A673 (cell line): ENCODE results near the gene TAF4. TPM values are rescaled to one million over a fixed set of nuclear protein-coding genes. Genes with fewer than 3 reads are reported as not detected.

Source experiments
- BruUV-seq: library from RNA; stranded (reverse); fragments of 400-500 nt; replicated peaks from 2 replicates; lab custom pipeline; 2021; lab: Mats Ljungman, UMichigan
- CTCF ChIA-PET: fragments of 300-600 bp; sonication (Branson Sonifier 250); formaldehyde crosslinking; loops from one replicate; lab custom pipeline; 2022; ENCODE audit warnings: antibody characterized with exemption; lab: Charles Lee
- POLR2A ChIA-PET: fragments of 300-600 bp; sonication (Branson Sonifier 250); formaldehyde crosslinking; loops from one replicate; lab custom pipeline; 2022; ENCODE audit warnings: antibody characterized with exemption; ENCODE audit not compliant: low non-redundant PET; lab: Charles Lee
- DNase-seq: peaks from one replicate; pipeline ENCODE4 v3.0.0-alpha.2; 2015; ENCODE audit warnings: low spot score
- H3K27ac ChIP-seq: fragments of 200-600 bp; sonication (generic); 2 replicates; pipeline ENCODE4 v1.5.1; 2016; ENCODE audit warnings: mixed run types, low read depth, mild to moderate bottlenecking, mixed read lengths, antibody characterized with exemption, low read length; ENCODE audit not compliant: poor library complexity, severe bottlenecking
- H3K27me3 ChIP-seq: fragments of 200-600 bp; sonication (generic); replicated peaks from 2 replicates; pipeline ENCODE4 v1.6.1; 2017; ENCODE audit warnings: mixed run types, low read depth, mild to moderate bottlenecking, mixed read lengths, antibody characterized with exemption, low read length; ENCODE audit not compliant: insufficient read depth, poor library complexity
- H3K36me3 ChIP-seq: fragments of 200-600 bp; sonication (generic); 2 replicates; pipeline ENCODE4 v1.6.1; 2016; ENCODE audit warnings: mixed run types, mild to moderate bottlenecking, mixed read lengths, antibody characterized with exemption, low read length; ENCODE audit not compliant: insufficient read depth, poor library complexity, severe bottlenecking
- H3K4me1 ChIP-seq: fragments of 200-600 bp; sonication (generic); 2 replicates; pipeline ENCODE4 v1.6.1; 2017; ENCODE audit warnings: mixed run types, mild to moderate bottlenecking, mixed read lengths, antibody characterized with exemption, low read length; ENCODE audit not compliant: insufficient read depth, poor library complexity, severe bottlenecking
- H3K4me3 ChIP-seq: fragments of 200-600 bp; sonication (generic); 2 replicates; pipeline ENCODE4 v1.5.1; 2016; ENCODE audit warnings: low read depth, mixed run types, mild to moderate bottlenecking, mixed read lengths, low read length; ENCODE audit not compliant: poor library complexity, severe bottlenecking
- H3K9me3 ChIP-seq: fragments of 200-600 bp; sonication (generic); 2 replicates; pipeline ENCODE4 v1.6.1; 2016; ENCODE audit warnings: mixed run types, low read depth, mild to moderate bottlenecking, mixed read lengths, antibody characterized with exemption, low read length; ENCODE audit not compliant: poor library complexity, severe bottlenecking
- EZH2 ChIP-seq: fragments of 200-600 bp; sonication (generic); IDR thresholded peaks from 2 replicates; pipeline ENCODE4 v1.6.1; 2017; ENCODE audit warnings: borderline replicate concordance, low read depth, mild to moderate bottlenecking, mixed read lengths, antibody characterized with exemption, low read length; ENCODE audit not compliant: poor library complexity, severe bottlenecking
- intact Hi-C: fragments of 100-400 bp; cut with micrococcal nuclease; formaldehyde crosslinking; loops from one replicate; pipeline ENCODE4 v1.10.0; 2022; ENCODE audit not compliant: unreplicated experiment
- total RNA-seq: library from RNA; stranded (reverse); gene quantifications from 2 replicates; pipeline ENCODE4 v1.2.3, GENCODE V29; 2021
- TF ChIP-seq, protein P1 (sequence below): fragments of 300-800, 200-600 bp; sonication (generic); conservative IDR thresholded peaks from 2 replicates; pipeline ENCODE4 v1.5.1; 2017; ENCODE audit warnings: low read depth, mild to moderate bottlenecking, antibody characterized with exemption, low read length, moderate library complexity, mixed read lengths

The TAF4 gene
- total RNA-seq, 1 experiment from 2014 or later: 37.0 TPM

DNA sequence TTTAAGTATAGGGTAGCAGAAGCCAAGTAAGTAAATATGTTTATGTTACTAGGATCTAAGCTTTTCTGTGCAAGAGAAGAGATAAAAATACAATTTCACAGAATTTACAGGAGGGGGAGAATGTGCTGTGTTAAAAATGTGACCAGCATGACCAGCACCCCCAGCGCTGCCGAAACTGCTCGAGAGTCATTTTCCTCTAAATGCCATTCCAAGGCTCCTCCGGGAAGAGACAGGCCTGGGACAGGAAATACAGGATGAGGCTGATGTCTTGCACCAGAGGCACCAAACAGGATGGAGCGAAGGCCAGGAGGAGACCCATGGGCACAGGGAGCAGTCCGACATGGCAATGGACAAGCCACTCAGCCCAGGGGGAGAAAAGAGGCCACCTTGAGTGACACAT is 21.1 kb downstream of the TAF4 start:
- CTCF ChIA-PET: no interaction called here
- H3K27ac ChIP-seq: no peak overlapping the region

DNA sequence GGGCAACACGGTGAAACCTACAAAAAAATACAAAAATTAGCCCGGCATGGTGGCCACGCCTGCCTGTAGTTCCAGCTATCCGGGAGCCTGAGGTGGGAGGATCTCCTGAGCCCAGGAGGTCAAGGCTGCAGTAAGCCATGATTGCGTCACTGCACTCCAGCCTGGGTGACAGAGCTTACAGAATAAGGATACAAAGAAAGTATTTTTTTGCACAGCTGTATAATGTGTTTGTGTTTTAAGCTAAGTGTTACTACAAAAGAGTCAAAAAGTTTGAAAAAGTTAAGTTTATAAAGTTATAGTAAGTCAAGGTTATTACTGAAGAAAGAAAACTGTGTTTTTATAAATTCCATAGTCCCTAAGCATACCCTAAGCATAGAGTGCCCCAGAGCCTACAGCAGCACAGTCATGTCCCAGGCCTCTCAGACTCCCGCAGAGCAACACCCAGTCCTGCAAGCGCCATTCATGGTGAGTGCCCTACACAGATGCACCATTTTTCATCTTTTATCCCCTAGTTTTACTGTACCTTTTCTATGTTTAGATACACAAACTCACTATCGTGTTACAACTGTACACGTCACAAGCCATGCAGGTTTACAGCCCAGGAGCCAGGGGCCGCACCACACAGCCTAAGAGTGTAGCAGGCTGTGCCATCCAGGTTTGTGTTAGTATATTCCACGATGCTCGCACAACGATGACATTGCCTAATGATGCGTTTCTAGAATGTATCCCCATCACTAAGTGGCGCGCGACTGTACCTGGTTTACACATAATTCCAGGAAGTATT is 22.4 kb downstream of the TAF4 start:
- POLR2A ChIA-PET: no interaction called here
- Histone ChIP-seq H3K27me3 (no peaks in the 10 kb centered on the region), H3K4me3 (no peak overlapping the region), H3K27ac (no peak overlapping the region), H3K4me1 (peaks cover 15% of the 10 kb centered on the region), H3K9me3 (no peaks in the 10 kb centered on the region), H3K36me3 (no peaks in the 10 kb centered on the region)
- no peak for TF ChIP-seq EZH2
- TF ChIP-seq, protein P1, sequence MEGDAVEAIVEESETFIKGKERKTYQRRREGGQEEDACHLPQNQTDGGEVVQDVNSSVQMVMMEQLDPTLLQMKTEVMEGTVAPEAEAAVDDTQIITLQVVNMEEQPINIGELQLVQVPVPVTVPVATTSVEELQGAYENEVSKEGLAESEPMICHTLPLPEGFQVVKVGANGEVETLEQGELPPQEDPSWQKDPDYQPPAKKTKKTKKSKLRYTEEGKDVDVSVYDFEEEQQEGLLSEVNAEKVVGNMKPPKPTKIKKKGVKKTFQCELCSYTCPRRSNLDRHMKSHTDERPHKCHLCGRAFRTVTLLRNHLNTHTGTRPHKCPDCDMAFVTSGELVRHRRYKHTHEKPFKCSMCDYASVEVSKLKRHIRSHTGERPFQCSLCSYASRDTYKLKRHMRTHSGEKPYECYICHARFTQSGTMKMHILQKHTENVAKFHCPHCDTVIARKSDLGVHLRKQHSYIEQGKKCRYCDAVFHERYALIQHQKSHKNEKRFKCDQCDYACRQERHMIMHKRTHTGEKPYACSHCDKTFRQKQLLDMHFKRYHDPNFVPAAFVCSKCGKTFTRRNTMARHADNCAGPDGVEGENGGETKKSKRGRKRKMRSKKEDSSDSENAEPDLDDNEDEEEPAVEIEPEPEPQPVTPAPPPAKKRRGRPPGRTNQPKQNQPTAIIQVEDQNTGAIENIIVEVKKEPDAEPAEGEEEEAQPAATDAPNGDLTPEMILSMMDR: no peak
- BruUV-seq: no TSS peak
- CTCF ChIA-PET: no interaction called here
- no peak for DNase-seq
- intact Hi-C loops: no loop called here

More for the DNA sequence above, 21.1 kb downstream of the TAF4 start:
- BruUV-seq: no TSS peak
- DNase-seq: no peak
- Histone ChIP-seq H3K9me3 (no peaks in the 10 kb centered on the region), H3K4me1 (peaks cover 15% of the 10 kb centered on the region), H3K27me3 (no peaks in the 10 kb centered on the region), H3K4me3 (no peak overlapping the region), H3K36me3 (no peaks in the 10 kb centered on the region)
- POLR2A ChIA-PET: no interaction called here
- intact Hi-C loops: no loop called here
- TF ChIP-seq, protein P1: no peak
- TF ChIP-seq EZH2: no peak

DNA sequence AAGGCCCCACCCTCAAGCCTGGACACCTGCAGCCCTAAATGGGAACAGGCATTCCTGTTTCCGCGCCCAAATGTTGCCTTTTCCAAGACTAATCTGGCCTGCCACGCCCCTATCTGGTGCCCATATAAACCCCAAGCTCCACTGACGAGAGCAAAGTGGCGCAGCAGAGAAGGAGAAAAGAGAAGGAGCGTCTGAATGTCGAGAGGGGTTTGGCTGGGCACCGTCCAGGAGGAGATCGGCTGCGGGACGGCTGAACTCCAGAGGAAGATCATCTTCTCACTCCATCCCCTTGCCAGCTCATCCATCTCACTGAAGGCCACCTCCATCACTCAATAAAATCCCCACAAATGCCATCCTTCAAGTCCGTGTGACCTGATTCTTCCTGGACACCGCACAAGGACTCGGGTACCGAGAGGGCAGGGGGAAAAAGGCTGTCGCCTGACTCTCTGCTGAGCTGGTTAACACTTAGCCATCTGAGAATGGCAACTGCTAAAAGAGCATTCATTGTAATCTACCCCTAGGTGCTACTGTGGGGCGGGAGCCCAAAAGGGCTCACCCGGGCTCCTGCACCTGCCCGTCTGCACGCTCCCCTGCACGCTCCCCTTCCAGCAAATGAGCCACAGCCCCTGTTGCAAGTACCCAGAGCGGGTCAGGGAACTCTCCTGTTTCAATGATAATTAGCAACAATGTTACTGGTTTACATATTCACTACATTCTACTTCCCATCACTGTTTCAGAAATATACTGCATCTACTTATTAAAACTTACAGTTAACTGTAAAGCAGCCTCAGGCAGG is 23.5 kb downstream of the TAF4 start:
- DNase-seq: no peak
- H3K27ac ChIP-seq: no peak overlapping the region
- ChIA-PET POLR2A (no interaction called here), CTCF (no interaction called here)
- no peak overlapping the region for H3K4me3 ChIP-seq
- intact Hi-C loops: no loop called here
- TF ChIP-seq, protein P1: no peak
- no peak for TF ChIP-seq EZH2
- H3K9me3 ChIP-seq: peaks cover 5% of the 10 kb centered on the region
- peaks cover 15% of the 10 kb centered on the region for H3K4me1 ChIP-seq
- H3K27me3 ChIP-seq: no peaks in the 10 kb centered on the region
- no peaks in the 10 kb centered on the region for H3K36me3 ChIP-seq
- no TSS peak for BruUV-seq
